T-cell (primary cell): Measurements from ENCODE around the gene PDSS2. TPM values are rescaled to one million over a fixed set of nuclear protein-coding genes. Genes with fewer than 3 reads are reported as not detected.

Experiments used
- ATAC-seq, 4 experiments: fragments of 200-7000 bp in 3 of 4; fragments of 150-1000 bp in 1 of 4; cut with Tn5 transposase; replicated peaks in 1 of 4; 1 replicate in 3 of 4; 2 replicates in 1 of 4; pipeline ENCODE4 v1.10.0; 2021; ENCODE audit warnings: moderate library complexity in 3 of 4, mild to moderate bottlenecking in 2 of 4, moderate number of reproducible peaks in 1 of 4
- CTCF ChIA-PET, 2 donors: fragments of 300-600 bp; sonication (Branson Sonifier 250); formaldehyde crosslinking; loops; one replicate each; lab custom pipeline; 2022; ENCODE audit warnings: antibody characterized with exemption in 2 of 2; lab: Charles Lee
- POLR2A ChIA-PET, 2 donors: fragments of 300-600 bp; sonication (Branson Sonifier 250); formaldehyde crosslinking; loops; one replicate each; lab custom pipeline; 2022; ENCODE audit warnings: antibody characterized with exemption in 2 of 2; lab: Charles Lee
- DNase-seq, 35 experiments: peaks; one replicate each; pipeline versions ENCODE4 v3.0.0 to v3.0.0-alpha.2; 2013 to 2023
- H3K27ac ChIP-seq: one replicate; pipeline ENCODE4 v1.5.1; 2013; ENCODE audit warnings: low read length
- H3K27me3 ChIP-seq, 2 experiments: replicated peaks in 1 of 2; 1 replicate in 1 of 2; 2 replicates in 1 of 2; pipeline versions ENCODE4 v1.6.1 to v1.7.0; 2013; ENCODE audit warnings: low read length in 1 of 2, mixed read lengths in 1 of 2; ENCODE audit not compliant: control insufficient read depth in 2 of 2, insufficient read depth in 2 of 2; ENCODE audit errors: extremely low read depth in 1 of 2
- H3K36me3 ChIP-seq, 2 donors: 1 replicate in 1 of 2; 2 replicates in 1 of 2; pipeline versions ENCODE4 v1.6.1 to v1.7.0; 2013; ENCODE audit warnings: low read length in 1 of 2; ENCODE audit not compliant: control insufficient read depth in 2 of 2, insufficient read depth in 1 of 2; ENCODE audit errors: extremely low read depth in 1 of 2
- H3K4me1 ChIP-seq, 2 experiments: 1 replicate in 1 of 2; 2 replicates in 1 of 2; pipeline versions ENCODE4 v1.6.1 to v1.7.0; 2013; ENCODE audit warnings: low read length in 2 of 2, mixed read lengths in 1 of 2; ENCODE audit not compliant: insufficient read depth in 2 of 2, control insufficient read depth in 1 of 2; ENCODE audit errors: extremely low read depth in 1 of 2
- H3K4me3 ChIP-seq, 2 donors: 1 replicate in 1 of 2; 2 replicates in 1 of 2; pipeline versions ENCODE4 v1.5.1 to v1.7.0; 2013; ENCODE audit warnings: mild to moderate bottlenecking in 2 of 2, low read length in 1 of 2, moderate library complexity in 1 of 2; ENCODE audit not compliant: control insufficient read depth in 1 of 2; ENCODE audit errors: extremely low read depth in 1 of 2
- H3K9me3 ChIP-seq: 2 replicates; pipeline ENCODE4 v1.7.0; 2013
- H3K27ac Mint-ChIP-seq, 2 donors: one replicate each; pipeline ENCODE4 v1.8.0; 2020 to 2021; ENCODE audit warnings: mild to moderate bottlenecking in 2 of 2, mixed read lengths in 2 of 2
- H3K27me3 Mint-ChIP-seq, 2 donors: one replicate each; pipeline ENCODE4 v1.8.0; 2021 to 2022; ENCODE audit warnings: mixed read lengths in 2 of 2
- H3K36me3 Mint-ChIP-seq: one replicate; pipeline ENCODE4 v1.8.0; 2021; ENCODE audit warnings: mixed read lengths
- H3K4me1 Mint-ChIP-seq, 3 donors: one replicate each; pipeline ENCODE4 v1.8.0; 2020 to 2022; ENCODE audit warnings: mixed read lengths in 3 of 3, mild to moderate bottlenecking in 1 of 3
- H3K4me3 Mint-ChIP-seq, 3 donors: one replicate each; pipeline ENCODE4 v1.8.0; 2020 to 2022; ENCODE audit warnings: mild to moderate bottlenecking in 3 of 3, mixed read lengths in 3 of 3, moderate library complexity in 3 of 3
- H3K9me3 Mint-ChIP-seq, 3 donors: one replicate each; pipeline ENCODE4 v1.8.0; 2020 to 2022; ENCODE audit warnings: mixed read lengths in 3 of 3
- WGBS: methylation state at CpG from one replicate; pipeline ENCODE4 v1.1.5; 2013; ENCODE audit warnings: missing lambda C conversion rate; ENCODE audit not compliant: insufficient coverage; 5-methylcytosine and 5-hydroxymethylcytosine counted together
- total RNA-seq, 35 experiments: library from RNA in 6 of 35; stranded (reverse) in 6 of 35; fragments of 120-200 nt in 1 of 35; gene quantifications; one replicate each; pipeline versions ENCODE4 v1.2.1 to v1.2.4 and lab custom pipeline; 2013 to 2026

The PDSS2 gene
- total RNA-seq, 5 donors from 2014 or later (not counting 1 experiment from before 2014, with no cell fraction given) = 10.8 to 13.6 (median 11.8) TPM

- H3K4me3 Mint-ChIP-seq = no peak overlapping the region
Measured at GRCh38 chr6:107246972-107247615, 212.3 kb downstream of the PDSS2 start.

GRCh38 chr6:107246249-107246971 is 213.0 kb downstream of the PDSS2 start:
- peaks cover 0 to 5% of the 10 kb centered on the region in 2 donors for H3K36me3 ChIP-seq
- H3K27ac Mint-ChIP-seq = no peak overlapping the region
- no peak overlapping the region for H3K27ac ChIP-seq
- H3K27me3 ChIP-seq = no peaks in the 10 kb centered on the region
- H3K27me3 Mint-ChIP-seq = no peaks in the 10 kb centered on the region
- no peak for DNase-seq
- H3K9me3 ChIP-seq = no peaks in the 10 kb centered on the region
- no peak for ATAC-seq
- H3K4me3 Mint-ChIP-seq = no peak overlapping the region
- no CpG with 5 or more reads among the region's 3 CpGs for WGBS
- ChIA-PET CTCF (no interaction called here), POLR2A (no interaction called here)
- peaks cover 18% of the 10 kb centered on the region for H3K36me3 Mint-ChIP-seq
- no peaks in the 10 kb centered on the region for H3K4me1 ChIP-seq
- no peak overlapping the region for H3K4me3 ChIP-seq
- H3K9me3 Mint-ChIP-seq = no peaks in the 10 kb centered on the region
- no peaks in the 10 kb centered on the region for H3K4me1 Mint-ChIP-seq

More at GRCh38 chr6:107246972-107247615, 212.3 kb downstream of the PDSS2 start:
- H3K9me3 Mint-ChIP-seq = no peaks in the 10 kb centered on the region
- no peak overlapping the region for H3K27ac ChIP-seq
- peaks cover 14% of the 10 kb centered on the region for H3K36me3 Mint-ChIP-seq
- H3K4me1 ChIP-seq = no peaks in the 10 kb centered on the region
- CTCF ChIA-PET = no interaction called here
- DNase-seq = no peak
- no peaks in the 10 kb centered on the region for H3K9me3 ChIP-seq
- WGBS = 100% methylated on average over 2 of the region's 6 CpGs
- H3K4me1 Mint-ChIP-seq = no peaks in the 10 kb centered on the region
- ATAC-seq = no peak
- H3K27ac Mint-ChIP-seq = no peak overlapping the region
- POLR2A ChIA-PET = no interaction called here
- no peak overlapping the region for H3K4me3 ChIP-seq
- H3K27me3 Mint-ChIP-seq = no peaks in the 10 kb centered on the region
- no peaks in the 10 kb centered on the region for H3K27me3 ChIP-seq
- H3K36me3 ChIP-seq = peaks cover 0 to 5% of the 10 kb centered on the region in 2 donors

GRCh38 chr6:107244742-107245480 is 214.5 kb downstream of the PDSS2 start:
- ChIA-PET CTCF (interaction anchor here in 1 of 2 donors (0.6 kb wide), 1 partner anchor 677 kb away, joined by 3 read pairs; no protein-coding TSS in a partner anchor), POLR2A (no interaction called here)
- no peaks in the 10 kb centered on the region for H3K27me3 ChIP-seq
- H3K36me3 Mint-ChIP-seq = peaks cover 24% of the 10 kb centered on the region
- no peak overlapping the region for H3K4me3 Mint-ChIP-seq
- ATAC-seq (no peak), DNase-seq (no peak)
- WGBS = 88% methylated on average over 2 of the region's 4 CpGs
- H3K9me3 Mint-ChIP-seq = no peaks in the 10 kb centered on the region
- no peaks in the 10 kb centered on the region for H3K9me3 ChIP-seq
- no peaks in the 10 kb centered on the region for H3K27me3 Mint-ChIP-seq
- H3K36me3 ChIP-seq = peaks cover 0 to 5% of the 10 kb centered on the region in 2 donors
- no peak overlapping the region for H3K27ac Mint-ChIP-seq
- H3K4me1 ChIP-seq = no peaks in the 10 kb centered on the region
- no peak overlapping the region for H3K27ac ChIP-seq
- H3K4me3 ChIP-seq = no peak overlapping the region
- H3K4me1 Mint-ChIP-seq = no peaks in the 10 kb centered on the region

- Mint-ChIP-seq H3K36me3 (peaks cover 25% of the 10 kb centered on the region), H3K4me3 (no peak overlapping the region), H3K27me3 (no peaks in the 10 kb centered on the region), H3K27ac (no peak overlapping the region), H3K9me3 (no peaks in the 10 kb centered on the region), H3K4me1 (no peaks in the 10 kb centered on the region)
- ATAC-seq (no peak), DNase-seq (no peak)
- CTCF ChIA-PET = no interaction called here
- peaks cover 0 to 5% of the 10 kb centered on the region in 2 donors for H3K36me3 ChIP-seq
- no peak overlapping the region for H3K4me3 ChIP-seq
- H3K27ac ChIP-seq = no peak overlapping the region
- no peaks in the 10 kb centered on the region for H3K4me1 ChIP-seq
- no peaks in the 10 kb centered on the region for H3K27me3 ChIP-seq
- POLR2A ChIA-PET = no interaction called here
- no peaks in the 10 kb centered on the region for H3K9me3 ChIP-seq
- 71% methylated on average over 1 of the region's 4 CpGs for WGBS
Measured at GRCh38 chr6:107244082-107244741, 215.2 kb downstream of the PDSS2 start.

GRCh38 chr6:107243471-107243870 is 215.9 kb downstream of the PDSS2 start:
- H3K27me3 ChIP-seq = no peaks in the 10 kb centered on the region
- DNase-seq = no peak
- Mint-ChIP-seq H3K4me3 (no peak overlapping the region), H3K9me3 (no peaks in the 10 kb centered on the region), H3K27ac (no peak overlapping the region), H3K36me3 (peaks cover 28% of the 10 kb centered on the region), H3K27me3 (no peaks in the 10 kb centered on the region), H3K4me1 (no peaks in the 10 kb centered on the region)
- no peaks in the 10 kb centered on the region for H3K9me3 ChIP-seq
- H3K27ac ChIP-seq = no peak overlapping the region
- peaks cover 0 to 5% of the 10 kb centered on the region in 2 donors for H3K36me3 ChIP-seq
- WGBS = no CpG with 5 or more reads among the region's 2 CpGs
- ChIA-PET POLR2A (no interaction called here), CTCF (interaction anchor here in 1 of 2 donors (0.6 kb wide), 1 partner anchor 909 kb away, joined by 3 read pairs; no protein-coding TSS in a partner anchor)
- no peak overlapping the region for H3K4me3 ChIP-seq
- H3K4me1 ChIP-seq = no peaks in the 10 kb centered on the region
- no peak for ATAC-seq
